ENCODE results near the gene RTL1.
A peak's percentile ranks its signal among the peaks of the same experiment; 100 is the strongest.

The RTL1 gene

GRCh38 chr14:100903672-100904185, at the start of gene RTL1:
RTL1 (minus strand) TSS chr14:100903722; CDS start chr14:100884788, 18,934 bp downstream.
- Histone ChIP-seq H3K9me3 (ENCODE audit: low read length) (no peaks in the 10 kb centered on the region), H3K27me3 (ENCODE audit: insufficient read depth, low read length) (no peaks in the 10 kb centered on the region), H3K4me3 (ENCODE audit: low read length) (peak within 1 kb of the TSS; percentile 42), H3K36me3 (ENCODE audit: insufficient read depth, low read length) (no peaks in the 10 kb centered on the region), H3K4me1 (ENCODE audit: insufficient read depth, low read length) (peaks cover 73% of the 10 kb centered on the region), H2AFZ (ENCODE audit: low read depth, low read length) (peak within 1 kb of the TSS; percentile 60)

GRCh38 chr14:100950024-100950423, 46.5 kb upstream of the RTL1 start:
- H3K9me3 ChIP-seq (ENCODE audit: low read length): no peaks in the 10 kb centered on the region
- H3K27me3 ChIP-seq (ENCODE audit: insufficient read depth, low read length): no peaks in the 10 kb centered on the region
- peaks cover 4% of the 10 kb centered on the region for H3K4me1 ChIP-seq (ENCODE audit: insufficient read depth, low read length)
- no peak overlapping the region for H3K4me3 ChIP-seq (ENCODE audit: low read length)
- H2AFZ ChIP-seq (ENCODE audit: low read depth, low read length): no peak overlapping the region
- no peaks in the 10 kb centered on the region for H3K36me3 ChIP-seq (ENCODE audit: insufficient read depth, low read length)

- Histone ChIP-seq H3K9me3 (ENCODE audit: low read length) (no peaks in the 10 kb centered on the region), H3K36me3 (ENCODE audit: insufficient read depth, low read length) (no peaks in the 10 kb centered on the region), H2AFZ (ENCODE audit: low read depth, low read length) (no peak overlapping the region), H3K27me3 (ENCODE audit: insufficient read depth, low read length) (no peaks in the 10 kb centered on the region), H3K4me1 (ENCODE audit: insufficient read depth, low read length) (peaks cover 4% of the 10 kb centered on the region), H3K4me3 (ENCODE audit: low read length) (no peak overlapping the region)
These were observed 40.5 kb upstream of the RTL1 start for GRCh38 chr14:100944052-100944451.

- Histone ChIP-seq H3K4me1 (ENCODE audit: insufficient read depth, low read length) (no peaks in the 10 kb centered on the region), H3K9me3 (ENCODE audit: low read length) (peaks cover 2% of the 10 kb centered on the region), H3K27me3 (ENCODE audit: insufficient read depth, low read length) (no peaks in the 10 kb centered on the region), H2AFZ (ENCODE audit: low read depth, low read length) (no peak overlapping the region), H3K36me3 (ENCODE audit: insufficient read depth, low read length) (no peaks in the 10 kb centered on the region), H3K4me3 (ENCODE audit: low read length) (no peak overlapping the region)
These were observed 26.7 kb upstream of the RTL1 start for GRCh38 chr14:100930270-100930669.

- Histone ChIP-seq H3K36me3 (ENCODE audit: insufficient read depth, low read length) (no peaks in the 10 kb centered on the region), H3K4me1 (ENCODE audit: insufficient read depth, low read length) (peaks cover 2% of the 10 kb centered on the region), H2AFZ (ENCODE audit: low read depth, low read length) (no peak overlapping the region), H3K4me3 (ENCODE audit: low read length) (no peak overlapping the region), H3K27me3 (ENCODE audit: insufficient read depth, low read length) (no peaks in the 10 kb centered on the region), H3K9me3 (ENCODE audit: low read length) (peaks cover 4% of the 10 kb centered on the region)
These were observed 12.0 kb upstream of the RTL1 start for GRCh38 chr14:100915560-100915959.

GRCh38 chr14:100914597-100915021, 11.1 kb upstream of the RTL1 start:
- no peaks in the 10 kb centered on the region for H3K36me3 ChIP-seq (ENCODE audit: insufficient read depth, low read length)
- H3K4me1 ChIP-seq (ENCODE audit: insufficient read depth, low read length): no peaks in the 10 kb centered on the region
- no peak overlapping the region for H2AFZ ChIP-seq (ENCODE audit: low read depth, low read length)
- H3K4me3 ChIP-seq (ENCODE audit: low read length): no peak overlapping the region
- H3K9me3 ChIP-seq (ENCODE audit: low read length): peaks cover 6% of the 10 kb centered on the region
- H3K27me3 ChIP-seq (ENCODE audit: insufficient read depth, low read length): no peaks in the 10 kb centered on the region

- Histone ChIP-seq H3K36me3 (ENCODE audit: insufficient read depth, low read length) (no peaks in the 10 kb centered on the region), H3K9me3 (ENCODE audit: low read length) (peaks cover 6% of the 10 kb centered on the region), H3K27me3 (ENCODE audit: insufficient read depth, low read length) (no peaks in the 10 kb centered on the region), H2AFZ (ENCODE audit: low read depth, low read length) (no peak overlapping the region), H3K4me3 (ENCODE audit: low read length) (no peak overlapping the region), H3K4me1 (ENCODE audit: insufficient read depth, low read length) (peaks cover 4% of the 10 kb centered on the region)
These were observed 8.3 kb upstream of the RTL1 start for GRCh38 chr14:100911665-100912316.

- Histone ChIP-seq H3K36me3 (ENCODE audit: insufficient read depth, low read length) (no peaks in the 10 kb centered on the region), H3K9me3 (ENCODE audit: low read length) (peaks cover 6% of the 10 kb centered on the region), H3K4me3 (ENCODE audit: low read length) (no peak overlapping the region), H3K27me3 (ENCODE audit: insufficient read depth, low read length) (no peaks in the 10 kb centered on the region), H2AFZ (ENCODE audit: low read depth, low read length) (no peak overlapping the region), H3K4me1 (ENCODE audit: insufficient read depth, low read length) (peaks cover 9% of the 10 kb centered on the region)
These were observed 7.6 kb upstream of the RTL1 start for GRCh38 chr14:100910888-100911664.

- Histone ChIP-seq H3K4me1 (ENCODE audit: insufficient read depth, low read length) (peaks cover 24% of the 10 kb centered on the region), H3K9me3 (ENCODE audit: low read length) (peaks cover 6% of the 10 kb centered on the region), H3K4me3 (ENCODE audit: low read length) (no peak overlapping the region)
These were observed 5.9 kb upstream of the RTL1 start for GRCh38 chr14:100909439-100909838.

GRCh38 chr14:100907240-100907639, 3.7 kb upstream of the RTL1 start:
- no peaks in the 10 kb centered on the region for H3K36me3 ChIP-seq (ENCODE audit: insufficient read depth, low read length)
- peaks cover 6% of the 10 kb centered on the region for H3K9me3 ChIP-seq (ENCODE audit: low read length)
- H3K4me1 ChIP-seq (ENCODE audit: insufficient read depth, low read length): peaks cover 43% of the 10 kb centered on the region
- H2AFZ ChIP-seq (ENCODE audit: low read depth, low read length): no peak overlapping the region
- H3K4me3 ChIP-seq (ENCODE audit: low read length): no peak overlapping the region
- H3K27me3 ChIP-seq (ENCODE audit: insufficient read depth, low read length): no peaks in the 10 kb centered on the region

More at GRCh38 chr14:100909439-100909838, 5.9 kb upstream of the RTL1 start:
- Histone ChIP-seq H3K36me3 (ENCODE audit: insufficient read depth, low read length) (no peaks in the 10 kb centered on the region), H3K27me3 (ENCODE audit: insufficient read depth, low read length) (no peaks in the 10 kb centered on the region), H2AFZ (ENCODE audit: low read depth, low read length) (no peak overlapping the region)

GRCh38 chr14:100906420-100906819, 2.9 kb upstream of the RTL1 start:
- Histone ChIP-seq H3K27me3 (ENCODE audit: insufficient read depth, low read length) (no peaks in the 10 kb centered on the region), H2AFZ (ENCODE audit: low read depth, low read length) (no peak overlapping the region), H3K9me3 (ENCODE audit: low read length) (peaks cover 6% of the 10 kb centered on the region), H3K36me3 (ENCODE audit: insufficient read depth, low read length) (no peaks in the 10 kb centered on the region), H3K4me3 (ENCODE audit: low read length) (no peak overlapping the region), H3K4me1 (ENCODE audit: insufficient read depth, low read length) (peaks cover 49% of the 10 kb centered on the region)

GRCh38 chr14:100905166-100905565, 1.6 kb upstream of the RTL1 start:
- peaks cover 61% of the 10 kb centered on the region for H3K4me1 ChIP-seq (ENCODE audit: insufficient read depth, low read length)
- peak overlapping the region; percentile 42 for H3K4me3 ChIP-seq (ENCODE audit: low read length)
- H3K36me3 ChIP-seq (ENCODE audit: insufficient read depth, low read length): no peaks in the 10 kb centered on the region
- H3K27me3 ChIP-seq (ENCODE audit: insufficient read depth, low read length): no peaks in the 10 kb centered on the region
- H2AFZ ChIP-seq (ENCODE audit: low read depth, low read length): peak overlapping the region; percentile 43
- peaks cover 2% of the 10 kb centered on the region for H3K9me3 ChIP-seq (ENCODE audit: low read length)

GRCh38 chr14:100904307-100905087, 975 bp upstream of the RTL1 start:
- H3K27me3 ChIP-seq (ENCODE audit: insufficient read depth, low read length): no peaks in the 10 kb centered on the region
- H3K4me3 ChIP-seq (ENCODE audit: low read length): peak overlapping the region; percentile 42
- peak overlapping the region; percentile 43 for H2AFZ ChIP-seq (ENCODE audit: low read depth, low read length)
- peaks cover 68% of the 10 kb centered on the region for H3K4me1 ChIP-seq (ENCODE audit: insufficient read depth, low read length)
- no peaks in the 10 kb centered on the region for H3K9me3 ChIP-seq (ENCODE audit: low read length)
- no peaks in the 10 kb centered on the region for H3K36me3 ChIP-seq (ENCODE audit: insufficient read depth, low read length)

Measured in neuron (in vitro differentiated cells).